Measurements from ENCODE around the gene OPHN1. TPM values are rescaled to one million over a fixed set of nuclear protein-coding genes. Genes with fewer than 3 reads are reported as not detected.

Gene OPHN1
- total RNA-seq, 1 experiment from 2014 or later: 4.4 TPM

DNA sequence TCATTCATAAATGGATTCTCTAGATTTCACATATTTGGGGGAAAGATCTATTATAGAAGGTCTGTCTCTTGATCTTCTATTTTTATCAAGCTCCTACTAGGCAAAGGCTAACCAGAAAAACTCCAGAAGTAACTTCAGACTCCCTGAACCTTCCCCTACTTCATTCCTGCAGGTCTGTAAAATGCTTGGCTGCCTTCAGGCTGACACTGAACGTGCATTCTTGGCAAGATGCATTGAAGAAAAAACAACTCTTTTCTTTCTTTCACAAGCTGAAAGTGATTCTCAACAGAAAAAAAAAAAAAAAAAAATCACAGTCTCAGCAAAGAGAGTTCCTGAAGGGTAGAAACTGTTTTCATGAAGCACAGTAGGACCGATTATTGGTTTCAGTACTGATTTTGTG, 12.7 kb downstream of the OPHN1 start:
- Mint-ChIP-seq H3K27ac (no peak overlapping the region), H3K9me3 (no peaks in the 10 kb centered on the region), H3K4me1 (0 out of 2 replicates have a peak, but pooled peaks cover 3% of the 10 kb centered on the region), H3K27me3 (ENCODE audit: low read depth) (no peaks in the 10 kb centered on the region), H3K36me3 (no peaks in the 10 kb centered on the region), H3K4me3 (no peak overlapping the region)
- TF ChIP-seq, protein P1, sequence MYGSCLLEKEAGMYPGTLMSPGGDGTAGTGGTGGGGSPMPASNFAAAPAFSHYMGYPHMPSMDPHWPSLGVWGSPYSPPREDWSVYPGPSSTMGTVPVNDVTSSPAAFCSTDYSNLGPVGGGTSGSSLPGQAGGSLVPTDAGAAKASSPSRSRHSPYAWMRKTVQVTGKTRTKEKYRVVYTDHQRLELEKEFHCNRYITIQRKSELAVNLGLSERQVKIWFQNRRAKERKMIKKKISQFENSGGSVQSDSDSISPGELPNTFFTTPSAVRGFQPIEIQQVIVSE (CRISPR knock-in tag; IDR thresholded peaks at IDR 0.05; ENCODE audit: borderline replicate concordance): no peak
- TF ChIP-seq, protein P2, sequence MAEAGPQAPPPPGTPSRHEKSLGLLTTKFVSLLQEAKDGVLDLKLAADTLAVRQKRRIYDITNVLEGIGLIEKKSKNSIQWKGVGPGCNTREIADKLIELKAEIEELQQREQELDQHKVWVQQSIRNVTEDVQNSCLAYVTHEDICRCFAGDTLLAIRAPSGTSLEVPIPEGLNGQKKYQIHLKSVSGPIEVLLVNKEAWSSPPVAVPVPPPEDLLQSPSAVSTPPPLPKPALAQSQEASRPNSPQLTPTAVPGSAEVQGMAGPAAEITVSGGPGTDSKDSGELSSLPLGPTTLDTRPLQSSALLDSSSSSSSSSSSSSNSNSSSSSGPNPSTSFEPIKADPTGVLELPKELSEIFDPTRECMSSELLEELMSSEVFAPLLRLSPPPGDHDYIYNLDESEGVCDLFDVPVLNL (CRISPR knock-in tag; IDR thresholded peaks at IDR 0.05; ENCODE audit: borderline replicate concordance, low read depth): no peak
- no peak for TF ChIP-seq ETV6 (CRISPR knock-in tag; IDR thresholded peaks at IDR 0.05)
- CTCF ChIA-PET: no interaction called here
- DNase-seq (ENCODE audit: low spot score) (no peak), ATAC-seq (no peak)
- POLR2A ChIA-PET: no interaction called here

DNA sequence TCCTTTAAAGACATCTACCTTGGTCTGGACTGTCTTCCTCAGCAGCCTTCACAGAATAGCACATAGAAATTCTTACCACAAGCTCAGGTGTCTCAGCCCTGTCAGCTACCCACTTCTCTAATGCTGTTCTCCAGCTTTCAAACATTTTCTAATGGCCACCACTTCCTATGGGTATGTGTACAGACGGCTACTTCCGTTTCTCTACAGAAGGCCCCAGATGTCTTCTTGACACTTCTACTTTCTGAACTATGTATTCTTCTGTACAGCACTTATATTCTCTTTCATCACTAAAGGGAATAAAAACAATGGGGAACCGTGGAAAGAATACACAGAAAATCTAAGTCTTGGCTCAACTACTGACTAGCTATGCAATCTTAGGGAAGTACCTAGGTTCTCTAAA, 13.3 kb downstream of the OPHN1 start:
- ATAC-seq: no peak
- Mint-ChIP-seq H3K4me1 (0 out of 2 replicates have a peak, but pooled peaks cover 3% of the 10 kb centered on the region), H3K27me3 (ENCODE audit: low read depth) (no peaks in the 10 kb centered on the region), H3K36me3 (no peaks in the 10 kb centered on the region), H3K9me3 (no peaks in the 10 kb centered on the region), H3K4me3 (no peak overlapping the region), H3K27ac (no peak overlapping the region)
- DNase-seq (ENCODE audit: low spot score): no peak
- ChIA-PET POLR2A (interaction anchor here (0.6 kb wide), 1 partner anchor 144 kb away, joined by 3 read pairs; no protein-coding TSS in a partner anchor), CTCF (no interaction called here)
- TF ChIP-seq GABPB1 (CRISPR knock-in tag; IDR thresholded peaks at IDR 0.05) (no peak), CREM (CRISPR knock-in tag; IDR thresholded peaks at IDR 0.05) (no peak), MYBL2 (CRISPR knock-in tag; IDR thresholded peaks at IDR 0.05) (no peak), ZNF232 (CRISPR knock-in tag; IDR thresholded peaks at IDR 0.05) (no peak), CBFB (CRISPR knock-in tag; IDR thresholded peaks at IDR 0.05; ENCODE audit: low read depth) (no peak), NFYB (CRISPR knock-in tag; conservative IDR thresholded peaks at IDR 0.05; ENCODE audit: low read depth) (no peak), SP1 (CRISPR knock-in tag; conservative IDR thresholded peaks at IDR 0.05) (no peak), NFE2L1 (CRISPR knock-in tag; IDR thresholded peaks at IDR 0.05) (no peak), ZNF121 (CRISPR knock-in tag; IDR thresholded peaks at IDR 0.05) (no peak), ATF1 (CRISPR knock-in tag; IDR thresholded peaks at IDR 0.05) (no peak)
- TF ChIP-seq, protein P3, sequence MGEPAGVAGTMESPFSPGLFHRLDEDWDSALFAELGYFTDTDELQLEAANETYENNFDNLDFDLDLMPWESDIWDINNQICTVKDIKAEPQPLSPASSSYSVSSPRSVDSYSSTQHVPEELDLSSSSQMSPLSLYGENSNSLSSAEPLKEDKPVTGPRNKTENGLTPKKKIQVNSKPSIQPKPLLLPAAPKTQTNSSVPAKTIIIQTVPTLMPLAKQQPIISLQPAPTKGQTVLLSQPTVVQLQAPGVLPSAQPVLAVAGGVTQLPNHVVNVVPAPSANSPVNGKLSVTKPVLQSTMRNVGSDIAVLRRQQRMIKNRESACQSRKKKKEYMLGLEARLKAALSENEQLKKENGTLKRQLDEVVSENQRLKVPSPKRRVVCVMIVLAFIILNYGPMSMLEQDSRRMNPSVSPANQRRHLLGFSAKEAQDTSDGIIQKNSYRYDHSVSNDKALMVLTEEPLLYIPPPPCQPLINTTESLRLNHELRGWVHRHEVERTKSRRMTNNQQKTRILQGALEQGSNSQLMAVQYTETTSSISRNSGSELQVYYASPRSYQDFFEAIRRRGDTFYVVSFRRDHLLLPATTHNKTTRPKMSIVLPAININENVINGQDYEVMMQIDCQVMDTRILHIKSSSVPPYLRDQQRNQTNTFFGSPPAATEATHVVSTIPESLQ (CRISPR knock-in tag; IDR thresholded peaks at IDR 0.05): no peak
- TF ChIP-seq, protein P4, sequence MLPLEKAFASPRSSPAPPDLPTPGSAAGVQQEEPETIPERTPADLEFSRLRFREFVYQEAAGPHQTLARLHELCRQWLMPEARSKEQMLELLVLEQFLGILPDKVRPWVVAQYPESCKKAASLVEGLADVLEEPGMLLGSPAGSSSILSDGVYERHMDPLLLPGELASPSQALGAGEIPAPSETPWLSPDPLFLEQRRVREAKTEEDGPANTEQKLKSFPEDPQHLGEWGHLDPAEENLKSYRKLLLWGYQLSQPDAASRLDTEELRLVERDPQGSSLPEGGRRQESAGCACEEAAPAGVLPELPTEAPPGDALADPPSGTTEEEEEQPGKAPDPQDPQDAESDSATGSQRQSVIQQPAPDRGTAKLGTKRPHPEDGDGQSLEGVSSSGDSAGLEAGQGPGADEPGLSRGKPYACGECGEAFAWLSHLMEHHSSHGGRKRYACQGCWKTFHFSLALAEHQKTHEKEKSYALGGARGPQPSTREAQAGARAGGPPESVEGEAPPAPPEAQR (CRISPR knock-in tag; IDR thresholded peaks at IDR 0.05): no peak
- TF ChIP-seq, protein P5, sequence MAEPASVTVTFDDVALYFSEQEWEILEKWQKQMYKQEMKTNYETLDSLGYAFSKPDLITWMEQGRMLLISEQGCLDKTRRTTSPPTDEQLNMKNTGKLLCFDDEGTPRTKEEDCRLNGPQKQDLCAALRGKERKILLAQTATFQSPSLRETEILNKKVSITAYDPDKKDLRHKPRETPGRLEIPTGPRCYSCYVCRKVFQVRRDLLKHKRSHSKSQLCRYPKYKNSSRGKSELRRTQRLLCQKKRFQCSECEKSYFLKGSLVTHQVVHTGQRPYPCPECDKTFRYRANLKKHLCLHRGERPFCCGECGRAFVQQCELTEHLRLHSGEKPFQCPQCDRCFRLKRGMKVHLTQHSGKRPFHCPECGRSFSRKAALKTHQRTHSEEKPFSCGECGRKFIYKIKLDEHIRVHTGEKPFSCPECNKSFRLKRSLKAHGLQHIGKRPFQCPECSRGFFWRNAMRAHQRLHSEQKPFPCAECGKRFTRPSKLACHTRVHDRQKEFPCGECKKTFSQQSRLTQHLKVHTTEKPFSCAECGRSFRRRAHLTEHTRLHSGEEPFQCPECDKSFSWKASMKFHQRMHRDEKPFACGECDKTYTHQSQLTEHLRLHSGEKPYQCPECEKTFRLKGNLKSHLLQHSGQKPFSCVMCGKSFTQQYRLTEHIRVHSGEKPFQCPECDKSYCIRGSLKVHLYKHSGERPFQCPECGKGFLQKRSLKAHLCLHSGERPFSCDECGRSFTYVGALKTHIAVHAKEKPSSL (CRISPR knock-in tag; conservative IDR thresholded peaks at IDR 0.05): no peak
- TF ChIP-seq, protein P6, sequence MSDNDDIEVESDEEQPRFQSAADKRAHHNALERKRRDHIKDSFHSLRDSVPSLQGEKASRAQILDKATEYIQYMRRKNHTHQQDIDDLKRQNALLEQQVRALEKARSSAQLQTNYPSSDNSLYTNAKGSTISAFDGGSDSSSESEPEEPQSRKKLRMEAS (CRISPR knock-in tag; IDR thresholded peaks at IDR 0.05): no peak
- TF ChIP-seq, protein P7, sequence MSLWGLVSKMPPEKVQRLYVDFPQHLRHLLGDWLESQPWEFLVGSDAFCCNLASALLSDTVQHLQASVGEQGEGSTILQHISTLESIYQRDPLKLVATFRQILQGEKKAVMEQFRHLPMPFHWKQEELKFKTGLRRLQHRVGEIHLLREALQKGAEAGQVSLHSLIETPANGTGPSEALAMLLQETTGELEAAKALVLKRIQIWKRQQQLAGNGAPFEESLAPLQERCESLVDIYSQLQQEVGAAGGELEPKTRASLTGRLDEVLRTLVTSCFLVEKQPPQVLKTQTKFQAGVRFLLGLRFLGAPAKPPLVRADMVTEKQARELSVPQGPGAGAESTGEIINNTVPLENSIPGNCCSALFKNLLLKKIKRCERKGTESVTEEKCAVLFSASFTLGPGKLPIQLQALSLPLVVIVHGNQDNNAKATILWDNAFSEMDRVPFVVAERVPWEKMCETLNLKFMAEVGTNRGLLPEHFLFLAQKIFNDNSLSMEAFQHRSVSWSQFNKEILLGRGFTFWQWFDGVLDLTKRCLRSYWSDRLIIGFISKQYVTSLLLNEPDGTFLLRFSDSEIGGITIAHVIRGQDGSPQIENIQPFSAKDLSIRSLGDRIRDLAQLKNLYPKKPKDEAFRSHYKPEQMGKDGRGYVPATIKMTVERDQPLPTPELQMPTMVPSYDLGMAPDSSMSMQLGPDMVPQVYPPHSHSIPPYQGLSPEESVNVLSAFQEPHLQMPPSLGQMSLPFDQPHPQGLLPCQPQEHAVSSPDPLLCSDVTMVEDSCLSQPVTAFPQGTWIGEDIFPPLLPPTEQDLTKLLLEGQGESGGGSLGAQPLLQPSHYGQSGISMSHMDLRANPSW (CRISPR knock-in tag; conservative IDR thresholded peaks at IDR 0.05; ENCODE audit: low read depth): no peak
- TF ChIP-seq, protein P8, sequence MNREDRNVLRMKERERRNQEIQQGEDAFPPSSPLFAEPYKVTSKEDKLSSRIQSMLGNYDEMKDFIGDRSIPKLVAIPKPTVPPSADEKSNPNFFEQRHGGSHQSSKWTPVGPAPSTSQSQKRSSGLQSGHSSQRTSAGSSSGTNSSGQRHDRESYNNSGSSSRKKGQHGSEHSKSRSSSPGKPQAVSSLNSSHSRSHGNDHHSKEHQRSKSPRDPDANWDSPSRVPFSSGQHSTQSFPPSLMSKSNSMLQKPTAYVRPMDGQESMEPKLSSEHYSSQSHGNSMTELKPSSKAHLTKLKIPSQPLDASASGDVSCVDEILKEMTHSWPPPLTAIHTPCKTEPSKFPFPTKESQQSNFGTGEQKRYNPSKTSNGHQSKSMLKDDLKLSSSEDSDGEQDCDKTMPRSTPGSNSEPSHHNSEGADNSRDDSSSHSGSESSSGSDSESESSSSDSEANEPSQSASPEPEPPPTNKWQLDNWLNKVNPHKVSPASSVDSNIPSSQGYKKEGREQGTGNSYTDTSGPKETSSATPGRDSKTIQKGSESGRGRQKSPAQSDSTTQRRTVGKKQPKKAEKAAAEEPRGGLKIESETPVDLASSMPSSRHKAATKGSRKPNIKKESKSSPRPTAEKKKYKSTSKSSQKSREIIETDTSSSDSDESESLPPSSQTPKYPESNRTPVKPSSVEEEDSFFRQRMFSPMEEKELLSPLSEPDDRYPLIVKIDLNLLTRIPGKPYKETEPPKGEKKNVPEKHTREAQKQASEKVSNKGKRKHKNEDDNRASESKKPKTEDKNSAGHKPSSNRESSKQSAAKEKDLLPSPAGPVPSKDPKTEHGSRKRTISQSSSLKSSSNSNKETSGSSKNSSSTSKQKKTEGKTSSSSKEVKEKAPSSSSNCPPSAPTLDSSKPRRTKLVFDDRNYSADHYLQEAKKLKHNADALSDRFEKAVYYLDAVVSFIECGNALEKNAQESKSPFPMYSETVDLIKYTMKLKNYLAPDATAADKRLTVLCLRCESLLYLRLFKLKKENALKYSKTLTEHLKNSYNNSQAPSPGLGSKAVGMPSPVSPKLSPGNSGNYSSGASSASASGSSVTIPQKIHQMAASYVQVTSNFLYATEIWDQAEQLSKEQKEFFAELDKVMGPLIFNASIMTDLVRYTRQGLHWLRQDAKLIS (CRISPR knock-in tag; IDR thresholded peaks at IDR 0.05; ENCODE audit: borderline replicate concordance): no peak
- TF ChIP-seq, protein P9, sequence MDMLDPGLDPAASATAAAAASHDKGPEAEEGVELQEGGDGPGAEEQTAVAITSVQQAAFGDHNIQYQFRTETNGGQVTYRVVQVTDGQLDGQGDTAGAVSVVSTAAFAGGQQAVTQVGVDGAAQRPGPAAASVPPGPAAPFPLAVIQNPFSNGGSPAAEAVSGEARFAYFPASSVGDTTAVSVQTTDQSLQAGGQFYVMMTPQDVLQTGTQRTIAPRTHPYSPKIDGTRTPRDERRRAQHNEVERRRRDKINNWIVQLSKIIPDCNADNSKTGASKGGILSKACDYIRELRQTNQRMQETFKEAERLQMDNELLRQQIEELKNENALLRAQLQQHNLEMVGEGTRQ (CRISPR knock-in tag; IDR thresholded peaks at IDR 0.05): no peak
